HepG2 (cell line): ENCODE data around the gene USP11. TPM values are rescaled to one million over a fixed set of nuclear protein-coding genes. Genes with fewer than 3 reads are reported as not detected.

Experiments used
- ATAC-seq: fragments of 200-7000 bp; cut with Tn5 transposase; 3 replicates; pipeline ENCODE4 v1.9.1; 2020; ENCODE audit warnings: mild to moderate bottlenecking, moderate library complexity
- BruUV-seq: library from RNA; stranded (reverse); fragments of 400-500 nt; replicated peaks from 2 replicates; lab custom pipeline; 2021; lab: Mats Ljungman, UMichigan
- CTCF ChIA-PET: fragments of 300-600 bp; formaldehyde crosslinking; extraction: SDS; loops from one replicate; lab custom pipeline; 2021; ENCODE audit warnings: low total read pairs, inconsistent platforms, low intra/inter-chr PET ratio; lab: Yijun Ruan, JAX
- POLR2A ChIA-PET: fragments of 350-600 bp; sonication (Branson Sonifier 250); formaldehyde crosslinking; loops from one replicate; lab custom pipeline; 2020; ENCODE audit warnings: antibody characterized with exemption, inconsistent platforms; lab: Yijun Ruan, JAX
- DNase-seq: peaks from one replicate; pipeline ENCODE4 v3.0.0-alpha.2; 2015; ENCODE audit warnings: low spot score
- FAIRE-seq: peaks from 3 replicates; lab custom pipeline; 2011; peaks lifted over from hg19 to GRCh38; lab: Jason Lieb, UNC
- H2AFZ ChIP-seq: one replicate; pipeline ENCODE4 v1.6.1; 2011; ENCODE audit warnings: low read length, inconsistent platforms
- H3K27ac ChIP-seq: fragments of 300-600 bp; 3 replicates; pipeline ENCODE4 v1.8.0; 2011; ENCODE audit warnings: mixed run types, mild to moderate bottlenecking, mixed read lengths, low read length, inconsistent platforms; ENCODE audit not compliant: insufficient read depth; ENCODE audit errors: extremely low read length
- H3K27me3 ChIP-seq, 2 experiments: fragments of 200-600 bp in 1 of 2; 2 replicates in 1 of 2; 3 replicates in 1 of 2; pipeline versions ENCODE4 v1.6.0 to v1.8.0; 2011; ENCODE audit warnings: low read length in 2 of 2, mild to moderate bottlenecking in 2 of 2, moderate library complexity in 2 of 2, inconsistent platforms in 1 of 2; ENCODE audit not compliant: insufficient read depth in 2 of 2, control insufficient read depth in 1 of 2
- H3K36me3 ChIP-seq, 2 experiments: fragments of 200-600 bp in 1 of 2; replicated peaks in 1 of 2; 2 replicates in 1 of 2; 3 replicates in 1 of 2; pipeline versions ENCODE4 v1.5.1 to v1.8.0; 2011; ENCODE audit warnings: low read length in 2 of 2, inconsistent platforms in 1 of 2; ENCODE audit not compliant: insufficient read depth in 2 of 2, control insufficient read depth in 1 of 2
- H3K4me1 ChIP-seq: 2 replicates; pipeline ENCODE4 v1.5.1; 2012; ENCODE audit warnings: low read length, inconsistent platforms; ENCODE audit not compliant: insufficient read depth
- H3K4me2 ChIP-seq: 2 replicates; pipeline ENCODE4 v1.6.0; 2011; ENCODE audit warnings: low read depth, low read length, inconsistent platforms
- H3K4me3 ChIP-seq, 3 experiments: fragments of 200-600 bp in 1 of 3; sonication (generic), shearing (Covaris generic) in 1 of 3; replicated peaks in 1 of 3; 2 replicates each; pipeline ENCODE4 v1.5.1; 2011 to 2016; ENCODE audit warnings: low read length in 3 of 3, inconsistent platforms in 2 of 3, low read depth in 2 of 3, mild to moderate bottlenecking in 2 of 3, control low read depth in 1 of 3, mixed read lengths in 1 of 3; ENCODE audit not compliant: insufficient read depth in 1 of 3
- H3K79me2 ChIP-seq: one replicate; pipeline ENCODE4 v1.6.1; 2011; ENCODE audit warnings: low read length, inconsistent platforms; ENCODE audit not compliant: insufficient read depth
- H3K9ac ChIP-seq: 2 replicates; pipeline ENCODE4 v1.6.0; 2011; ENCODE audit warnings: mild to moderate bottlenecking, low read depth, low read length, inconsistent platforms; ENCODE audit not compliant: insufficient read depth
- H3K9me3 ChIP-seq: 2 replicates; pipeline ENCODE4 v1.5.1; 2012; ENCODE audit warnings: mild to moderate bottlenecking, low read length
- H4K20me1 ChIP-seq: 2 replicates; pipeline ENCODE4 v1.6.0; 2011; ENCODE audit warnings: inconsistent platforms, mild to moderate bottlenecking, low read length, moderate library complexity; ENCODE audit not compliant: insufficient read depth
- ATF6 ChIP-seq: sonication (generic); formaldehyde crosslinking; conservative IDR thresholded peaks from 2 replicates; pipeline ENCODE4 v1.4.0; 2020; ENCODE audit warnings: missing genetic modification reagents
- BCL6 ChIP-seq: IDR thresholded peaks from 2 replicates; pipeline ENCODE4 v1.6.1; 2016; ENCODE audit warnings: missing genetic modification reagents, missing compliant biosample characterization
- CREB3 ChIP-seq: sonication (generic); formaldehyde crosslinking; IDR thresholded peaks from 2 replicates; pipeline ENCODE4 v1.5.0; 2020; ENCODE audit warnings: missing genetic modification reagents
- DBP ChIP-seq: sonication (generic); formaldehyde crosslinking; IDR thresholded peaks from 2 replicates; pipeline ENCODE4 v1.4.0; 2020; ENCODE audit warnings: missing genetic modification reagents; ENCODE audit errors: not compliant biosample characterization
- DZIP1 ChIP-seq: sonication (generic); formaldehyde crosslinking; IDR thresholded peaks from 2 replicates; pipeline ENCODE4 v1.5.0; 2020; ENCODE audit warnings: mild to moderate bottlenecking, missing genetic modification reagents
- MTA1 ChIP-seq: sonication (generic); formaldehyde crosslinking; IDR thresholded peaks from 2 replicates; pipeline ENCODE4 v1.4.0; 2020; ENCODE audit warnings: missing genetic modification reagents, mild to moderate bottlenecking, borderline replicate concordance
- NFRKB ChIP-seq: fragments of 450-650 bp; IDR thresholded peaks from 2 replicates; pipeline ENCODE4 v1.6.1; 2017
- RFX5 ChIP-seq: IDR thresholded peaks from 2 replicates; pipeline ENCODE4 v1.6.1; 2011; ENCODE audit warnings: low read depth, low read length, improper control_type of control experiment
- SOX6 ChIP-seq, 2 experiments: fragments of 450-650 bp in 1 of 2; sonication (generic) in 1 of 2; formaldehyde crosslinking in 1 of 2; IDR thresholded peaks; 2 replicates each; pipeline versions ENCODE4 v1.4.0 to v1.6.1; 2017 to 2020; ENCODE audit warnings: antibody characterized with exemption in 1 of 2, mild to moderate bottlenecking in 1 of 2, missing genetic modification reagents in 1 of 2
- SP2 ChIP-seq: sonication (generic); formaldehyde crosslinking; IDR thresholded peaks from 2 replicates; pipeline ENCODE4 v1.5.1; 2020; ENCODE audit warnings: mild to moderate bottlenecking, missing genetic modification reagents
- TFDP1 ChIP-seq: IDR thresholded peaks from 2 replicates; pipeline ENCODE4 v1.6.1; 2016; ENCODE audit warnings: missing compliant biosample characterization, missing genetic modification reagents, borderline replicate concordance
- ZNF160 ChIP-seq: sonication (generic); formaldehyde crosslinking; IDR thresholded peaks from 2 replicates; pipeline ENCODE4 v1.8.0; 2022; ENCODE audit warnings: mild to moderate bottlenecking, inconsistent platforms, missing genetic modification reagents
- ZNF180 ChIP-seq: sonication (generic); formaldehyde crosslinking; IDR thresholded peaks from 2 replicates; pipeline ENCODE4 v1.4.0; 2020; ENCODE audit warnings: low read depth, missing genetic modification reagents, borderline replicate concordance
- ZNF256 ChIP-seq: sonication (generic); formaldehyde crosslinking; conservative IDR thresholded peaks from 2 replicates; pipeline ENCODE4 v1.4.0; 2020; ENCODE audit warnings: missing genetic modification reagents
- ZNF34 ChIP-seq: sonication (generic); formaldehyde crosslinking; IDR thresholded peaks from 2 replicates; pipeline ENCODE4 v1.4.0; 2020; ENCODE audit warnings: mild to moderate bottlenecking, missing genetic modification reagents, borderline replicate concordance
- ZNF382 ChIP-seq: sonication (generic); formaldehyde crosslinking; IDR thresholded peaks from 2 replicates; pipeline ENCODE4 v1.5.0; 2020; ENCODE audit warnings: missing genetic modification reagents, mild to moderate bottlenecking, borderline replicate concordance
- ZNF556 ChIP-seq: sonication (generic); formaldehyde crosslinking; IDR thresholded peaks from 2 replicates; pipeline ENCODE4 v1.4.0; 2020; ENCODE audit warnings: mild to moderate bottlenecking, missing genetic modification reagents, borderline replicate concordance
- ZNF781 ChIP-seq: sonication (generic); formaldehyde crosslinking; IDR thresholded peaks from 2 replicates; pipeline ENCODE4 v1.5.1; 2020; ENCODE audit warnings: borderline replicate concordance, mild to moderate bottlenecking, missing genetic modification reagents; ENCODE audit errors: not compliant biosample characterization
- WGBS: methylation state at CpG from one replicate; pipeline ENCODE4 v1.1.6; 2017; ENCODE audit warnings: low lambda C conversion rate; 5-methylcytosine and 5-hydroxymethylcytosine counted together
- in situ Hi-C: cut with HindIII; loops from 2 replicates; pipeline ENCODE4 v1.10.0; 2017; ENCODE audit warnings: low pct_unique_long_range_greater_than_20kb; ENCODE audit not compliant: extremely low pct_ligation_motif_present
- intact Hi-C: fragments of 100-400 bp; cut with micrococcal nuclease; formaldehyde crosslinking; loops from one replicate; pipeline ENCODE4 v1.10.0; 2022; ENCODE audit not compliant: unreplicated experiment
- polyA plus RNA-seq, 8 experiments: library from polyadenylated mRNA; depleted of rRNA in 3 of 8; stranded (reverse) in 7 of 8; unstranded in 1 of 8; fragments of >200 nt; fragmentation: Illumina TruSeq in 4 of 8; extraction: Trizol in 4 of 8; gene quantifications; 2 replicates each; pipeline versions ENCODE4 v1.2.1 to v1.2.3, GENCODE V29; 2011 to 2016; ENCODE audit warnings: low read depth in 4 of 8, missing spikeins in 1 of 8, mixed read lengths in 1 of 8; ENCODE audit not compliant: insufficient read depth in 1 of 8
- total RNA-seq, 5 experiments: library from RNA; depleted of rRNA; stranded (reverse); fragments of >200 nt; fragmentation: Illumina TruSeq; extraction: Trizol; gene quantifications; 2 replicates each; pipeline ENCODE4 v1.2.3, GENCODE V29; 2016; ENCODE audit warnings: low read depth in 1 of 5

Gene USP11
- total and polyA plus RNA-seq, 2 of the 13 experiments (the other 11 are each of a cell fraction or from before 2014, with no cell fraction given): 23.8 to 31.7 TPM

GRCh38 chrX:47204970-47205369, 27.8 kb upstream of the USP11 start:
- no peak overlapping the region for H3K4me2 ChIP-seq
- DNase-seq: no peak
- ATAC-seq: no peak
- WGBS: 99% methylated on average over 4 of the region's 5 CpGs
- no peak for FAIRE-seq
- no peaks in the 10 kb centered on the region for H3K27me3 ChIP-seq
- H3K9ac ChIP-seq: no peak overlapping the region
- no TSS peak for BruUV-seq
- CTCF ChIA-PET: no interaction called here
- H3K27ac ChIP-seq: no peak overlapping the region
- intact Hi-C loops (no loop called here), in situ Hi-C loops (no loop called here)
- H4K20me1 ChIP-seq: no peaks in the 10 kb centered on the region; the same call in 1 of the 2 replicates
- H3K9me3 ChIP-seq: no peaks in the 10 kb centered on the region
- H3K36me3 ChIP-seq: peaks cover 16 to 70% of the 10 kb centered on the region in 2 experiments
- POLR2A ChIA-PET: no interaction called here
- H3K79me2 ChIP-seq: no peaks in the 10 kb centered on the region
- H3K4me3 ChIP-seq: no peak overlapping the region
- H2AFZ ChIP-seq: no peak overlapping the region
- H3K4me1 ChIP-seq: peaks cover 19% of the 10 kb centered on the region
- TF ChIP-seq DBP (CRISPR knock-in tag): no peak
- TF ChIP-seq ZNF256 (CRISPR knock-in tag): no peak
- TF ChIP-seq SP2 (CRISPR knock-in tag): no peak
- TF ChIP-seq ZNF382 (CRISPR knock-in tag): no peak
- TF ChIP-seq NFRKB: no peak
- TF ChIP-seq ZNF160: no peak
- TF ChIP-seq ZNF34 (CRISPR knock-in tag): no peak
- no peak for TF ChIP-seq ZNF781
- TF ChIP-seq MTA1 (CRISPR knock-in tag): no peak
- no peak for TF ChIP-seq RFX5
- TF ChIP-seq DZIP1: no peak
- no peak for TF ChIP-seq CREB3 (CRISPR knock-in tag)
- no peak for TF ChIP-seq ATF6 (CRISPR knock-in tag)
- no peak for TF ChIP-seq TFDP1 (CRISPR knock-in tag)
- no peak for TF ChIP-seq ZNF180 (CRISPR knock-in tag)
- no peak for TF ChIP-seq ZNF556 (CRISPR knock-in tag)
- TF ChIP-seq SOX6 (IDR thresholded peaks at IDR 0.05): no peak
- TF ChIP-seq SOX6 (CRISPR knock-in tag; IDR thresholded peaks at IDR 0.05): no peak
- no peak for TF ChIP-seq BCL6 (CRISPR knock-in tag)
